LoVo (cell line): ENCODE results near the gene SERPING1.
"Not testable (repeated sequence)": the region's sequence is repeated elsewhere in the genome, so short reads cannot be mapped to it uniquely, and the experiment has no call there.

Experiments
- DNase-seq: peaks from one replicate; pipeline ENCODE4 v3.0.0-alpha.2; 2016; ENCODE audit warnings: low spot score

SERPING1 gene

GRCh38 chr11:57638005-57638781 lies 40.7 kb downstream of the SERPING1 start:
- DNase-seq = no peak

DNA sequence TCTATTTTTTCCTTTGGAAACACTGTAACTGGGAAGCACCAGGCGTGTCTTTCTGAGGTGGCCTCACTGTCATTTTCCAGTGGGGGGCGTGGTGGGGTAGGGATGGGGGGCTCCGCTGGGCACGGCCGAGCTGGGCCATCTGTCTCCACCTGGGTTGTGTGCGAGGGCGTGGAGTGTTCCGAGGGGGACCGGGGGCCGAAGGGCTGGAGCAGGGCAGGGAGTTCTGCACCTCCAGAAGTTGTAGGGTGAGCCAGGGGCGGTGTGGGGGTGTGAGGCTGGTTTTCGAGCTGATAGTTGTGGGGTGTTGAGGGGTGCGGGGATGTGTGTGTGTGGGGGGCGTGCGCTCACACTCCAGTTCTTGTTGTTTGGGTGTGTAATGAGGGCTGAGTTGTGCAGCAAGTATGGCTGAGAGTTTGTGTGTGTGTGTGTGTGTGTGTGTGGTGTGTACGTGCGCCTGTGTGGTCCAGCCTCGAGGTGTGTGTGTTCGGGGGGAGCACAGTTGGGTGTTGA lies 41.4 kb downstream of the SERPING1 start:
- no peak for DNase-seq

DNA sequence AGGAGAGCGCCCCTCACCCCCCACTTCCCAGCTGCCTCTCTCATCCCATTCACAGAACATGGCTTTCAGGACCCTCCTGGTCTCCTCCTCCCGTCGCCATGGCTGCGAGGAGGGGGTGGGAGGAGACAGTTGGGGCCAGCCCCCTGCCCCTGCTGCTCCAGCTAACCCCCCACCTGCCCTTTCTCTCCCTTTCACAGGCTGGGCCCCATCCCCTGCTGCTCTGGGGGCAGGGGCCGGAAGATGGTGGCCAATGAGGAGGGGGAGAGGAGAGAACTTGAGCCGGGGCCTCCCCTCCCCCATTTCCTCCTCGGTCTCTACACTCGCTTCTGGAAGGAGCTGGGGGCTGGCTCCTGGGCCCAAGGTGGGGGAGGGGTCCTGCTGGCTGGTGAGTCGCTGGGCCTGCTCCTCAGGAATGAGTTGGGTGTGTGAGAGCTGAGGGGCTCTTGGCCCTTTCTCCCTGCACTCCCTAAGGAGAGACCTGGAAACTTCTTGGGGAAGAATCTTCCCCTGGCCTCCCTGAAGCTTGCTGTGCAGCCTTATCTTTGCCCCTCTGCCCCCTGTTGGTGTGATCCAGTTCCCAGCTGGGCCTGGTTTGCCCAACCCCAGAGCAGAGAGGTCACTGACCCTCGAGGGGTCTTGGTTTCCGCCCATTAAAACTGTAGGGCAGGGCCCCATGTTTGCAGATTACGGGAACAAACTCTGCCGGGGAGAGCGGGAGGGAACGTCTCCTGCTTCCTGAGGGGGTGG lies 42.0 kb downstream of the SERPING1 start:
- DNase-seq = no peak

- DNase-seq = no peak
Measured at GRCh38 chr11:57640068-57640800, 42.7 kb downstream of the SERPING1 start.

GRCh38 chr11:57641011-57641807 lies 43.7 kb downstream of the SERPING1 start:
- peak; percentile 55 for DNase-seq

DNA sequence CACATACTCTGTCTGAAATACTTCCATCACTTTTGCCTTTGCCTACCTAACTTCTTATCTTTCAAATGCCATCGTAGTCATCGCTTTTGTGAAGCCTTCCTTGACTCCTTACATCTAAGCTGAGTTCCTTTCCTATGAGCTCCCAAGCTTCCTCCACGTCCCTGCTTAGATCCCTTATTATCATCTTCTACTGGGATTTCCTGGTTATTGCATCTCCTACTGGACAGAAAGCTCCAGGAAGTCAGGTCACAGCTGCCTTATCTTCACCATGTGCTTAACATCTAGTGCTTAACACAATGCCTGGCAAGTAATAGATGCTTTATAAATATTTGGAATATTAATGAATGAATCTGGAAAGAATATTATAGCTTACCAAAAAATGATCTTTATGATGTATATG lies 46.3 kb downstream of the SERPING1 start:
- DNase-seq = no peak

- DNase-seq = peak; percentile 64
Measured at GRCh38 chr11:57644748-57645688, 47.5 kb downstream of the SERPING1 start.

GRCh38 chr11:57645689-57646085 lies 48.2 kb downstream of the SERPING1 start:
- no peak for DNase-seq

GRCh38 chr11:57646194-57646798 lies 48.8 kb downstream of the SERPING1 start:
- no peak for DNase-seq

- DNase-seq = no peak
Measured at GRCh38 chr11:57646799-57647303, 49.4 kb downstream of the SERPING1 start.

- DNase-seq = no peak
Measured at GRCh38 chr11:57647372-57647771, 49.9 kb downstream of the SERPING1 start.

GRCh38 chr11:57647960-57648800 lies 50.7 kb downstream of the SERPING1 start:
- DNase-seq = no peak

- no peak for DNase-seq
Measured at GRCh38 chr11:57648801-57649735, 51.6 kb downstream of the SERPING1 start.

- peak; percentile 13 for DNase-seq
Measured at GRCh38 chr11:57649826-57650738, 52.6 kb downstream of the SERPING1 start, which contains the start of gene YPEL4. YPEL4 (minus strand) TSS chr11:57649912; CDS start chr11:57647107, 2,805 bp downstream.

DNA sequence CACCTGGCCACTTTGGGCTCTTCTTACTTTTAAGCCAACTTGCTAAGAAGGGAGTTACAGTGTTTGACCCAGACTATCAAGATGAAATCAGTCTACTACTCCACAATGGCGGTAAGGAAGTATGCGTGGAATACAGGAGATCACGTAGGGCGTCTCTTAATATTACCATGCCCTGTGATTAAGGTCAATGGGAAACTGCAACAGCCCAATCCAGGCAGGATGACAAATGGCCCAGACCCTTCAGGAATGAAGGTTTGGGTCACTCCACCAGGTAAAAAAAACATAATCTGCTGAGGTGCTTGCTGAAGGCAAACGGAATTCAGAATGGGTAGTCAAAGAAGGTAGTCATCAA lies 53.2 kb downstream of the SERPING1 start:
- no peak for DNase-seq

DNA sequence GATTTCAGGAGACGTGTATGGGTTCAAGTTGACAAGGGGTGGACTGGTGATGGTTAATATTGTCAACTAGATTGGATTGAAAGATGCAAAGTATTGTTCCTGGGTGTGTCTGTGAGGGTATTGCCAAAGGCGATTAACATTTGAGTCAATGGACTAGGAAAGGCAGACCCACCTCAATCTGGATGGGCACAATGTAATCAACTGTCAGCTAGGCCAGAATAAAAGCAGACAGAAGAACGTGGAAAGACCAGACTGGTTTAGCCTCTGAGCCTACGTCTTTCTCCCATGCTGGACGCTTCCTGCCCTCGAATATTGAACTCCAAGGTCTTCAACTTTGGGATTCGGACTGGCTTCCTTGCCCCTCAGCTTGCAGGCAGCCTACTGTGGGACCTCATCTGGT lies 53.9 kb downstream of the SERPING1 start:
- DNase-seq = no peak

- not testable (repeated sequence) for DNase-seq
Measured at GRCh38 chr11:57652230-57652629, 54.7 kb downstream of the SERPING1 start.
